Gastroesophageal sphincter (tissue), 3 donors: ENCODE data around the gene AGBL2.

ENCODE experiments used
- CTCF ChIP-seq, 4 experiments: fragments of 200-600 bp in 2 of 4; fragments of 450-650 bp in 2 of 4; sonication (generic) in 1 of 4; IDR thresholded peaks; one replicate each; pipeline ENCODE4 v1.5.1; 2017 to 2019; ENCODE audit warnings: antibody characterized with exemption in 4 of 4, mild to moderate bottlenecking in 2 of 4, moderate library complexity in 2 of 4
- POLR2A ChIP-seq, 2 donors: fragments of 450-650 bp; IDR thresholded peaks; one replicate each; pipeline ENCODE4 v1.6.1; 2017; ENCODE audit warnings: antibody characterized with exemption in 2 of 2, mild to moderate bottlenecking in 2 of 2, moderate library complexity in 1 of 2

- TF ChIP-seq POLR2A (IDR thresholded peaks at IDR 0.05) (no peak), CTCF (IDR thresholded peaks at IDR 0.05) (no peak)
Observed at GRCh38 chr11:47641600-47642098, 73.5 kb downstream of the AGBL2 start.
